Naive thymus-derived CD8-positive, alpha-beta T cell (primary cell): ENCODE results near the gene FBXW12. TPM values are rescaled to one million over a fixed set of nuclear protein-coding genes. Genes with fewer than 3 reads are reported as not detected.
A peak's percentile ranks its signal among the peaks of the same experiment; 100 is the strongest.
"Not testable (repeated sequence)": the region's sequence is repeated elsewhere in the genome, so short reads cannot be mapped to it uniquely, and the experiment has no call there.

Source experiments
- ATAC-seq, 2 donors: fragments of 150-1000 bp; cut with Tn5 transposase in 1 of 2; sonication (Bioruptor Pico), chemical (Tn5 transposase) in 1 of 2; 1 replicate in 1 of 2; 2 replicates in 1 of 2; pipeline ENCODE4 v1.10.0; 2021; ENCODE audit warnings: mild to moderate bottlenecking in 2 of 2, moderate library complexity in 2 of 2
- POLR2A ChIA-PET: fragments of 350-600 bp; sonication (Branson Sonifier 250); formaldehyde crosslinking; loops from one replicate; lab custom pipeline; 2021; ENCODE audit warnings: antibody characterized with exemption; lab: Charles Lee
- DNase-seq, 10 donors: peaks; one replicate each; pipeline versions ENCODE4 v3.0.0 to v3.0.0-alpha.2; 2020 to 2022
- H3K27ac Mint-ChIP-seq, 10 donors: one replicate each; pipeline ENCODE4 v1.8.0; 2020 to 2022; ENCODE audit warnings: mild to moderate bottlenecking in 10 of 10, mixed read lengths in 10 of 10, moderate library complexity in 4 of 10, inconsistent platforms in 1 of 10
- H3K27me3 Mint-ChIP-seq, 5 donors: one replicate each; pipeline ENCODE4 v1.8.0; 2021 to 2022; ENCODE audit warnings: mixed read lengths in 5 of 5
- H3K36me3 Mint-ChIP-seq, 3 donors: one replicate each; pipeline ENCODE4 v1.8.0; 2020 to 2022; ENCODE audit warnings: mixed read lengths in 3 of 3, mild to moderate bottlenecking in 2 of 3, inconsistent platforms in 1 of 3
- H3K4me1 Mint-ChIP-seq, 4 donors: one replicate each; pipeline ENCODE4 v1.8.0; 2021 to 2022; ENCODE audit warnings: mixed read lengths in 4 of 4
- H3K4me3 Mint-ChIP-seq, 10 donors: one replicate each; pipeline ENCODE4 v1.8.0; 2020 to 2022; ENCODE audit warnings: mild to moderate bottlenecking in 10 of 10, mixed read lengths in 10 of 10, moderate library complexity in 6 of 10, inconsistent platforms in 1 of 10
- H3K9me3 Mint-ChIP-seq, 9 donors: one replicate each; pipeline ENCODE4 v1.8.0; 2020 to 2022; ENCODE audit warnings: mixed read lengths in 9 of 9, mild to moderate bottlenecking in 3 of 9, inconsistent platforms in 1 of 9, moderate library complexity in 1 of 9
- polyA plus RNA-seq, 3 donors: library from polyadenylated mRNA; unstranded; fragments of 300-500 nt; fragmentation: Illumina TruSeq; gene quantifications; one replicate each; pipeline ENCODE4 v1.2.3, GENCODE V29; 2021
- total RNA-seq, 8 experiments: library from RNA in 2 of 8; stranded (reverse) in 2 of 8; gene quantifications; one replicate each; pipeline ENCODE4 v1.2.3 and lab custom pipeline; 2021 to 2026

FBXW12 gene, protein sequence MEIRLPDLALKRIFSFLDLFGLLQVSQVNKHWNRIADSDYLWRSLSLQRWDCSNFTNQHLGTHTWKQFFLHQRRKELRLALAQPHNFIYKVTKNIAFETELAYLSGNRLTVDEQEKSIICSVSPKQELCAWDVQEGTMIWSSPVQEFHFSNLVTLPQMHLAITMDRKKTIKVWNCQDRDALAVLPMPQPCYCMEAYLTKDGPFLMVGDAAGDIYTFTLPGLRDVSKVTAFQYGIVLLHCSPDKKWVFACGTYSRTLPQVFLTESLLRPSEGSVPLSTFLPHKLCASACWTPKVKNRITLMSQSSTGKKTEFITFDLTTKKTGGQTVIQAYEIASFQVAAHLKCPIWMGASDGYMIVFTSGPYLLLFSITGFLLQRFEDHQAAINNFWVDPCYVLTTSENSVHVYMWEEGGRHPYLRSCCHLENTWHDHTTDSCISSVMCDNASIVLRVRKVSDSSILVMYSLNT
- not detected for total RNA-seq
- not detected for polyA plus RNA-seq
- total RNA-seq (lab: John Stamatoyannopoulos, UW): 0 reads per million in 6 experiments

GRCh38 chr3:48371651-48372376 lies at the start of gene FBXW12:
TSS of gene FBXW12 (plus strand) at chr3:48372219. CDS start at chr3:48372768, 549 bp downstream.
- H3K4me1 Mint-ChIP-seq: no peaks in the 10 kb centered on the region
- H3K9me3 Mint-ChIP-seq: no peaks in the 10 kb centered on the region
- no peak within 1 kb of the TSS for H3K4me3 Mint-ChIP-seq
- no peaks in the 10 kb centered on the region for H3K36me3 Mint-ChIP-seq
- peak within 1 kb of the TSS in 1 of 10 donors; percentile 24 for H3K27ac Mint-ChIP-seq
- POLR2A ChIA-PET: no interaction called here
- ATAC-seq (no peak), DNase-seq (no peak)
- no peaks in the 10 kb centered on the region for H3K27me3 Mint-ChIP-seq

GRCh38 chr3:48331706-48332435 lies 40.1 kb upstream of the FBXW12 start:
- POLR2A ChIA-PET, H3K4me1 Mint-ChIP-seq, ATAC-seq, H3K4me3 Mint-ChIP-seq, H3K9me3 Mint-ChIP-seq, H3K27ac Mint-ChIP-seq, DNase-seq, H3K36me3 Mint-ChIP-seq: not testable (repeated sequence)
- peaks cover 6 to 23% (median 10%) of the 10 kb centered on the region in 5 donors for H3K27me3 Mint-ChIP-seq

DNA sequence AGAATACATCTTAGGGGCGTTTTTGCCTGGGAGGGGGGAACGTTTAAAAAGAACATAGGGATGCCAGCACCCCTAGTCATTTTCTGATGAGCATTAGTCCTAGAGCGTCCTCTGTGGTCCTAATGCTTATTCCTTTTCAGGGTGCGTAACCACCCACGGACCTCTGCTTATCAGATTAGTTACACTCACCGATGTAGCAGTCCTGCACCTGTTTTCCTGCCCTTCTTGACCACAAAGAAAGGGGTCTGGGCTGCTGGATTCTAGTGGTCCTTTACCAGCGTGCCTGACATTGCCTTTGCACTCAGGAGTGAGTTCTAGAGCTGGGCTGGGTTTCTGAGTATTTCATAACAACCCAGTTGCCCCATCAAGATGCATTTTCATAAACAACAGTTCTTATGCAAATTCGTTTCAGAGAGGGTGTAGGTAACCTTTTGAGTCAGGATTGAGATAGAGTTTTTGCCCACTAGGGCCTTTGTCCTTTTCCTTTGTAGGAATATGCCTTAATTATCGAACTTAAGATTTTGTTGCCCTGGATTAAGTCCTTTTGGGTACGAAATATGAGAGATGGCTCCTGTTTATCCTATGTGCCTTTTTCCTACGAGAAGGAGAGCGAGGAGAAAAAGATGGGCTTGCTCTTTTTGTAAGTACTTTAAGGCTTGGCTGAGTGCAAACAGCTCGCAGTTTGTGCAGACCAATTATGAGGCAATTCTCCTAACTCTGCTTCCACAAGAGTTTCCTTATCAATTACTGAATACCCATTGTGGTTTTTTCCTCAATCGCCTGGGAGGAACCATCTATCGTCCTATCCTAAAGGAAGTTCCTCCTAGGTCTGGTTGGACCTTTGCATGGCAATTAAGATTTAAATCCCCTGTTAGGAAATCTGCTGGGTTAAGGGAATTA lies 38.4 kb upstream of the FBXW12 start, which contains the start of gene SPINK8:
TSS of gene SPINK8 (minus strand) at position 316 of the 900 bp plus-strand sequence. CDS start 5,320 bp downstream, outside the sequence.
- H3K27me3 Mint-ChIP-seq: peaks cover 6 to 23% (median 14%) of the 10 kb centered on the region in 5 donors
- POLR2A ChIA-PET, ATAC-seq, H3K27ac Mint-ChIP-seq, H3K36me3 Mint-ChIP-seq, H3K9me3 Mint-ChIP-seq, H3K4me1 Mint-ChIP-seq, H3K4me3 Mint-ChIP-seq, DNase-seq: not testable (repeated sequence)

DNA sequence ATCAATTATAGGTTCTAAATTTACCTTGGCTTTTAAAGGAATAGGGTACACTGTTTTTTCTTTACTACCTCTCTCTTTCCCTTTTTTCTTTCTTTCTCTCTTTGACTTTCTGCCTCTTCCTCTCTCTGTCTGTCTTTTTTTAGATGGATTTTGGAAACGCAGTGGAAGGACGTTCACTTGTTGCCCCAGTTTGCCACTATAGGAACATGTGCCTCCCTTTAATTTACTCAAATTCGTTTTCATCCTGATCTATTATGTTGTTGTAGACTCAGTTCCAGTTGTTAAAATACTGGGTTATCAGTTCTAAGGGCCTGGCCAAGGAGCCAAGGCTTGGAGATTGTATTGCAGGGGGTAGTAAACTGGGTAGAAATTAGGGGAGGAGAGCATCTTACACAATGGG lies 37.4 kb upstream of the FBXW12 start:
- Mint-ChIP-seq H3K9me3 (no peaks in the 10 kb centered on the region), H3K4me3 (no peak overlapping the region), H3K4me1 (peaks cover 2 to 9% (median 5%) of the 10 kb centered on the region in 4 donors), H3K27me3 (peaks cover 6 to 23% (median 14%) of the 10 kb centered on the region in 5 donors), H3K27ac (no peak overlapping the region), H3K36me3 (no peaks in the 10 kb centered on the region)
- POLR2A ChIA-PET: no interaction called here
- ATAC-seq (no peak), DNase-seq (no peak)

DNA sequence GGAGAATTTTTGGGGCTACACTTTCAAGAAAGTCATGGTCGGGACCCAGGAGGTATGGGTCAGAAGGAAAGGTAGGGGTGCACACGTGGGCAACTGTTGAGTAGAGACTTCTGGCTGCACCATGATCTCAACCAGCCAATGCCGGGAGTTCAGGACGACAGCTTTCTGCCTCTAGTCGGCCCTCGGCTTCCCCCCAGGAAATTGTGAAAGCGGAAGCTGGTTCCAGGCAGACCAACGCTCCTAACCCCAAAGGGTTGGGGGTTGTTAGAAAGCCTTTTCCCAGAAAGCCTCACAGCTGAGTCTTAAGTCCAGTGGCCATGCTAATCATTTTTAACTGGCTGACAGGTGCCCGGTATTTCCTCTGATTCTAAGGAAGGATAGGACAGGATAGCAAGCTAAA lies 36.7 kb upstream of the FBXW12 start:
- H3K36me3 Mint-ChIP-seq, H3K4me3 Mint-ChIP-seq, H3K9me3 Mint-ChIP-seq, H3K4me1 Mint-ChIP-seq, DNase-seq, ATAC-seq, POLR2A ChIA-PET: not testable (repeated sequence)
- Mint-ChIP-seq H3K27ac (peak overlapping the region in 1 of 10 donors; percentile 21), H3K27me3 (peaks cover 6 to 23% (median 14%) of the 10 kb centered on the region in 5 donors)

GRCh38 chr3:48337536-48337935 lies 34.5 kb upstream of the FBXW12 start:
- H3K4me1 Mint-ChIP-seq, ATAC-seq, H3K4me3 Mint-ChIP-seq, DNase-seq, POLR2A ChIA-PET, H3K36me3 Mint-ChIP-seq, H3K27ac Mint-ChIP-seq, H3K9me3 Mint-ChIP-seq: not testable (repeated sequence)
- peaks cover 5 to 19% (median 14%) of the 10 kb centered on the region in 5 donors for H3K27me3 Mint-ChIP-seq

GRCh38 chr3:48338635-48339034 lies 33.4 kb upstream of the FBXW12 start:
- DNase-seq (no peak), ATAC-seq (no peak)
- H3K9me3 Mint-ChIP-seq: no peaks in the 10 kb centered on the region
- no peak overlapping the region for H3K4me3 Mint-ChIP-seq
- POLR2A ChIA-PET: no interaction called here
- no peak overlapping the region for H3K27ac Mint-ChIP-seq
- H3K4me1 Mint-ChIP-seq: peaks cover 2 to 9% (median 5%) of the 10 kb centered on the region in 4 donors
- H3K36me3 Mint-ChIP-seq: no peaks in the 10 kb centered on the region
- peaks cover 5 to 14% (median 11%) of the 10 kb centered on the region in 5 donors for H3K27me3 Mint-ChIP-seq

DNA sequence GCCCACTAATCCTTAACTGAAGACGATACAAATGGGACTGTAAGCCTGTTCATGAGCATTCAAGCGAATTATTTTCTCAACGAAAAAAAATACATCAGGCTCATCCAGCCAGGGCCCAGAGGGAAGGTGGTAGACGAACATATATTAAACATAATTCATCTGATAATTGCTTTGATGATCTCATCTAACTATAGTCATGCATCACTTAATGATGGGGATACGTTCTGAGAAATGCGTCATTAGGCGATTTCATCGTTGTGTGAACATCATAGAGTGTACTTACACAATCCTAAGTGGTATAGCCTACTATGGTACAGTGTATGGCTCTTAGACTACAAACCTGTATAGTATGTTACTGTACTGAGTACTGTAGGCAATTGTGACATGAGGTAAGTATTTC lies 28.6 kb upstream of the FBXW12 start:
- Mint-ChIP-seq H3K9me3 (no peaks in the 10 kb centered on the region), H3K36me3 (no peaks in the 10 kb centered on the region), H3K27ac (no peak overlapping the region), H3K4me1 (peaks cover 0 to 9% (median 4%) of the 10 kb centered on the region in 4 donors), H3K4me3 (no peak overlapping the region), H3K27me3 (no peaks in the 10 kb centered on the region)
- DNase-seq: no peak
- ATAC-seq: no peak
- POLR2A ChIA-PET: no interaction called here

- ATAC-seq (no peak), DNase-seq (no peak)
- Mint-ChIP-seq H3K4me3 (no peak overlapping the region), H3K27me3 (peaks cover 0 to 3% (median 0%) of the 10 kb centered on the region in 5 donors), H3K4me1 (no peaks in the 10 kb centered on the region), H3K36me3 (no peaks in the 10 kb centered on the region), H3K9me3 (no peaks in the 10 kb centered on the region), H3K27ac (no peak overlapping the region)
- POLR2A ChIA-PET: interaction anchor here (0.6 kb wide), 1 partner anchor 323 kb away, joined by 6 read pairs; no protein-coding TSS in a partner anchor
Measured at GRCh38 chr3:48344867-48345507, 27.0 kb upstream of the FBXW12 start.

DNA sequence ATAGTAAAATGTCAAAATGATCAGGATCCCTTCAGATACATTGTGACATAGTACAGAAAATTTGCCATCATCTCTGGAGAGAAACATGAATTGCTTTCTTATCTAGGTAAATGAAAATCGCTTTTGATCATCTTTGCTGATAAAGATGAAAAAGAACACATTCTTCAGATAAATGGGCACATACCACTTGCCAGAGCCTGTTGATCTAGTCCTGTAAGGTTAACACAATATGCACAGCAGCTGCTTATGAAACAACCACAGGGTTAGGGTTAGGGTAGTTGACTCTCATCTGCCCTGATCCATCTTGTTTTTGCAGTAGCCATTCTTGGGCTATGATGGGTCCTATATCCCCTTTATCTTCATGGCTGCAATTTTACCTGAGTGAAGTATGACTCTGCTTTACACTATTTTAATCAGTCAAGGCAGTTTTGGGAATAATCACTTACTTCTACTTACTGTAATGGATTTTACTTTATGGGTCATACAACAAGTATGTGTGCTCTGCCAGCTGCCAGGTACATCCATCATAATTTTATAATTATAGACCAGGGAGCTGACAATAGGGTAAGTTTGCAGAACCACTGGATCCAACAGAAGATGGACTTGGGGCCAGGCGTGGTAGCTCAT lies 26.0 kb upstream of the FBXW12 start:
- Mint-ChIP-seq H3K27ac (no peak overlapping the region), H3K36me3 (no peaks in the 10 kb centered on the region), H3K4me3 (no peak overlapping the region), H3K4me1 (no peaks in the 10 kb centered on the region), H3K9me3 (no peaks in the 10 kb centered on the region), H3K27me3 (peaks cover 0 to 3% (median 0%) of the 10 kb centered on the region in 5 donors)
- ATAC-seq: no peak
- POLR2A ChIA-PET: interaction anchor here (0.7 kb wide), 1 partner anchor 269 kb away, joined by 3 read pairs; no protein-coding TSS in a partner anchor
- no peak for DNase-seq

DNA sequence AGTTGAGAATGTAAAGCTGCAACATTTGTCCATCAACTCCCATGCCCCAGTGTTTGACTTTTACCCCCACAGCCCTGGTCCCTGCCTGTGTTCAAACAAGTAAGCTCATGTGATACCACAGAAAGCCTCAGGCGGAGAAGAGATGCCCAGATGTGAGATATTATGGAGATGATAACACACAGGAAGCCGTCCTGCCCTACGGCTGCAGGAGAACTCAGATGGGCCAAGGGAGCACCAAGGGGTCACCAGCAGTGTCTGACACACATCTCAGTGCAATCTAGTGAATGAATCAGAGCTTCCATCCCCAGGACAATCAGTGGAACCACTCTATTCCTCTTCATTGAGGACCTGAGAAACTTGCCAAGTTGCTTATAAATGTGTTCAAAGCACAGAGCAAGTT lies 24.5 kb upstream of the FBXW12 start:
- no peak for ATAC-seq
- POLR2A ChIA-PET: no interaction called here
- H3K4me1 Mint-ChIP-seq: no peaks in the 10 kb centered on the region
- no peak overlapping the region for H3K4me3 Mint-ChIP-seq
- peaks cover 0 to 4% (median 0%) of the 10 kb centered on the region in 5 donors for H3K27me3 Mint-ChIP-seq
- H3K9me3 Mint-ChIP-seq: no peaks in the 10 kb centered on the region
- no peak overlapping the region for H3K27ac Mint-ChIP-seq
- no peaks in the 10 kb centered on the region for H3K36me3 Mint-ChIP-seq
- no peak for DNase-seq
